ENCODE results near the gene PTPRN2.

The PTPRN2 gene

GRCh38 chr7:158576050-158576762 lies 11.4 kb downstream of the PTPRN2 start:
- DNase-seq, result no peak

GRCh38 chr7:158574308-158575036 lies 13.2 kb downstream of the PTPRN2 start:
- no peak for DNase-seq

DNA sequence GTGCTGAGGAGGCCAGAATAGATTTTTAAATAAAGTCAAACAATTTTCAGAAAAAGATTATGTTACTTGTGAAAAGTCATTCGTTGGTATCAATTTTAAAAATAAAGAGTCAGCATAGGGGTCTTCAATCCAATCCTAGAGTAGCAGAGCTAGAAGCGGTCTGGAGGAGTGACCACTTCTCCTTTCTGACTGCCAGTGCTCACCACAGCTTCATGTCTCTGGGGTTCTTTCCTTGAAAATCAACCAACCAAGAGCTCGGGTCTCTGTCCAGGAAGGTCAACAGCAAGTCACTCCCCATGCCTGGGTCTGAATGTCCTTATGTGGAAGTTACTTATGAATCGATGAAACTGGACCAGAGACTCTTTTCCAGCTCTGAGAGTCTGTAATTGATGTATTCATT lies 14.3 kb downstream of the PTPRN2 start:
- DNase-seq, result no peak

DNA sequence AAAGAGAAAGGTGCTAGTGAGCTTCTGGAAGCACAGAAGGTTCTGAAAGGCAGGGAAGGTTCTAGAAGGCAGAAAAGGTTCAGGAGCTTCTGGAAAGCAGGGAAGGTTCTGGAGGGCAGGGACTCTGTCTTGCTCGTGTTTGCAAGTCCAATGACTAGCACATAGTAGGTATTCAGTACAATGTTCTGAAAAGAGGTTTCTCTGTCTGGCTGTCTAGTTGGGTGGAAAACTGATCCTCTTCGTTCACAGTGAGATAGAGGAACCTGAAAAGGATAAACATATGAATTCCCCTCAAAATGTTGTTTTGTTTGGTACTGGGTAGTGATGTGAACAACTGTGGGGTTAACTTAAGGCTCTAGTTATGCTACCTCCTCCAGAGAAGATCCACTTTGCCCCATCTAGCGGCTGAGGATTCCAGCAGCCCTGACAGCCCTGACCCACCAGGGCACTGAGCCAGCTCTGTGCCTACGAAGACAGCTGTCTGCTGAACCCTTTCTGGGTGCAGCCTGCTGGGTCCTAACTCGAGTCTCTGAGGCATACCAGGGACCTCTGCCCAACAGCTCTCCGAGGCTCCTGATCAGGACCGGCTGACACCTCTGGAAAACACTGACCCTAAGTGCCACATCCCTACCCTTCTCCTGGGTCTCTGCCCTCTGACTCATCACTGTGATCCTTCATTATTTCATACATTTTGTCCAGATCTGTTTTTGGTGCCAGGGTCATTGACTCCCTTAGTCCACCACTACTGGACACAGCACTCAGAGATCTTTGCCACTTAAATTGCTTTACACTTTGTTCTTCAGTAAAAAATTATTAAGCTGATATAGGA lies 15.4 kb downstream of the PTPRN2 start:
- DNase-seq, result no peak

DNA sequence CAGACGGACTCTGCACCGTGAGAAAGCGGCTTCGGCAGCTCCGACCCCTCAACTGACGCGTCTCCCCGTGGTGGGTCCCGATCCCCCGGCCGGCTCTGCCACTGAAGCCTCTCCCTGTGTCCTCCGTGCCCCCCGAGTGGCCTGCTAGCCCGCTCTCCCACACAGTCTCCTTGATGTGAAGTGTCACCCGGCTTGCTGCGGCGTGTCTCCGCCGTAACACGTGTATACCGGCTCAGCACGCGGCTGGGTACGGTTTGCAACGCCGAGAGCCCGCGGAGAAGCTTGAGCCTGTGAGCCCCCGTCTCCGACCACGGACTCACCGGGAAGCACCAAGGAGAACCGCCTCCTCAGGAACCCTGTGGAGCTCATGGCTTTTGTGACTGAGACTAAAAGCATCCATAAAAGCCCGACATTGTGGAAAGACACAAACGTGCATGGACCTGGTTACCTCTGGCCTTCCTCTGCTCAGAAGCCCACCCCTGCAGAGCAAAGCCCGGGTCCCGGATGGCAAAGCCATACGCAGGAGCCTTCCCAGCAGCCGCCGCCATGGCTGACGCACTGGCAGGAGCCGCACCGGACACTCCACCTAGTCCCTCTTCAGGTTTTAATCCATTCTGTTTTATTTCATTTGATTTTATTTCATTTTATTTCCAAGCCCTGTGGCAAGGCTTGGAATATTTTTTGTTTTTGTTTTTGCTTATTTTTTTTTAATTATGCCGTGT lies 17.0 kb downstream of the PTPRN2 start:
- no peak for DNase-seq

- no peak for DNase-seq
These were observed 17.7 kb downstream of the PTPRN2 start for GRCh38 chr7:158569858-158570323.

- DNase-seq, result no peak
These were observed 18.4 kb downstream of the PTPRN2 start for GRCh38 chr7:158568974-158569857.

- DNase-seq, result no peak
These were observed 20.4 kb downstream of the PTPRN2 start for GRCh38 chr7:158567153-158567603.

DNA sequence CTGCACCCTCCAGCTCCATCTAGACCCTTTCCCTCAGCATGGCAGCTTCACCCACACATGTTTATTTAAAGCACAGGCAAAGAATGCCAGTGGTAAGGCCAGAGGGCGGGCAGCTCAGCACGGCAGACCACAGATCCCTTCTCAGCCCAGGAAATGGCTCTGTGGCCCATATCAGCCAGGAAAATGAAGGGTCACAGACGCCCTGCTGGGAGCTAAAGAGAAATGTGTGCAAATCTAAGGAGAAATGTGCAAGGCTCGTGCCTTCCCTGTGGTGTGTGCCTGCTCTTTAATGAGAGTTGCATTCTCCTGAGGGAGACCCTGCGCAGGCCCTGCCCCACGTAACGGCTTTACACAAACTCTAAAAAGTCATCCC lies 23.0 kb downstream of the PTPRN2 start:
- no peak for DNase-seq

DNA sequence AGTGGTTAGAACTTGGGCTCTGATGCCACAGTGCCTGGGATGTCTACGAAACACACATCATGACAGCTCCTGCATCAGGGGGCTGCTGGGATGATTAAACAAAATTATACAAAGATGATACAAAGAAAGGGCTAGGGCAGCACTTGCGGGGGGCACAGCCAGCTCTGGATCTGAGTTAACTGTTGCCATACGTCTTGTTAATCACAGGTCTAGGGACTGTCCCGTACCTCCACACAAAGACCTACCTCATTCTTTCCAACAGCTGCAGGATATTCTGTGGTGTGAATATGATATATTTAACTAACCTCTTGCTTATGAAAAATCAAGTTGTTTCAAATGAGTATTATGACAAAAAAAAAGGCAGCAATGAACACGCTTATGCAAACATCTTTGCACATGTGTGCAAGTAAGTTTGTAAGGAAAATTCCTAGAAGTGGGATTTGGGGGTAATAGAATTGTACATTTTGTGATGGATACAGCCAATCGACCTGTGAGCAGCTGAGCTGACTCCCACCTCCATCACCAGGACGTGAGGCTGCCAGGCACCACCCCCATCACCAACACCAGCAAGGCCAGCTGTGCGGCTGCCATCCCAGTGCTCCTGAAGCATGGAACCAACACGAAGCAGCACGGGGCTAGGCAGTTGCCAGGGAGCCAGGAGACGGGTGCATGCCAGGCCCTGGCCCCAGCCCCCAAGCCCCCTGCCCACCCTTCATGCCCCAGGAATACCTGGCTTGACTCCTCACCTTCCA lies 23.5 kb downstream of the PTPRN2 start:
- DNase-seq, result no peak

DNA sequence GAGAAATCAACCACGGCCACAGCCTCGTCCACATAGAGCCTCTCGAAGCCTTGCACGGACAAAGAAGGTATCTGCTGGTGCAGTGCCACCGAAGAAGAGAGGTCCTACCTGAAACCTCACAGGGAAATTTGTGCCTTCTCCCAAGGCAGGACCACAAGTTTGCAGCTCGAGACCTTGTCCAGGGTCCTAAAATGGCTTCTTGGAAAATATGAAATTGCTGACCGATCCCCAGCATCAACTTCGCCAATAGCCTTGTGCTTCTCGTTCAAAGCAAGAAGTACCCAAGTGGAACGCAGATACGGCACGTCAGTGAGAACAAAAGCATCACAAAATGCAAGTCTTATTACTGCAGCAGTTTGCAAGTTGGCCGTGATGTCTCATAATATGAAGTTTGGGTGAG lies 24.6 kb downstream of the PTPRN2 start:
- no peak for DNase-seq

DNA sequence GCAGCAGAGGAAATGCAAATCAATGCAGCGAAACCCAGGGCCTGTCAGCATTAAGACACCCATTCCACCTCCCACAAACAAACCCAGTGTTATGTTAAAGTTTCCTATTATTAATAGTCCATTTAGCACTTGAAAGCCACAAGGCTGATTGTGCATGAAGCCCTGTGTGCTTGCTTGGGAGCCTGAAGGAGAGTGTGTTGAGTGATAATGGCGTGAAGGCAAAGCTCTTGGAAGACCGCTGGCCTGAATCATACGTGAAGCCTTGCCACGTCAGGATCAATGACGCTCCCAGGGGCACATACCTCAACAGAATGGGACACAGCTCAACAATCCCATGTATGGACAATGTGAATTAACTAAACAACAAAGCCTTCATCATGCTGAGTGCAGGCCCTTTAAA lies 25.1 kb downstream of the PTPRN2 start:
- no peak for DNase-seq

DNA sequence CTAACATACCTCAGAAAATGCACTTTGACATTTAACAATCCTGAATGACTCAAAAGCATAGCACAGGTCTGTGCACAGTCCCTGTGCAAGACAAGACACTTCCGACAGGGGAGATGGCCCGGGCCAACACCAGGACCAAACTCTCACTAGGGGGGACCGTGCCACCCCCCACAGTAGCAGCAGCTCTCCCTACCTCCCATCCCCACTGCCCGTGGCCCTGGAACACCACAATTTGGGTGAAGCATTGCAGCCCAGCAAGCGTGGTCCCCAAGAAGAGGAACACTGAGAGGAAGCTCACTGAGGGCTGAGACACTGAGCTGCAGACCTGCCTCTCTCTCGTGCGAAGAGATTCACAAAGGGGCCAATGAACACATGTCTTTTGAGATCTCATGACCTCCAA lies 26.0 kb downstream of the PTPRN2 start:
- no peak for DNase-seq

DNA sequence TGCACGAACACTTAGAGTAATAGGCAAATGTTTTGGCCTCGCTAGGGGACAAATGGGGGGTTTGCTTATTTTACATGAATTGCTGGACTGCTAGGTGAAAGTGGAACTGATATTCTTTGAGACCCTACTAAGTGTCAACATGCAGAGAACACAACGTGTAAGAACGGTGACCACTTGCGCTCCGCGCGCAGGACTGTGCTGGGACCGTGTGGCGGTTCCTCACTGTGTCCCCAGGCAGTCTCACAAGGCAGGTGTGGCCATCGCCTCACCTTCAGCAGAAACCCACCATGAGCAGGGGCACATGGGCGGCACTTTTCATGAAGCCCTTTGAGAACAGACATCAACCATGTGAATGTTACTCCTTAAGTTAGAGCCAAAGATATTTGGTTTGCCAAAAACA lies 27.2 kb downstream of the PTPRN2 start:
- DNase-seq, result no peak

GRCh38 chr7:158559356-158559755 lies 28.3 kb downstream of the PTPRN2 start:
- no peak for DNase-seq

DNA sequence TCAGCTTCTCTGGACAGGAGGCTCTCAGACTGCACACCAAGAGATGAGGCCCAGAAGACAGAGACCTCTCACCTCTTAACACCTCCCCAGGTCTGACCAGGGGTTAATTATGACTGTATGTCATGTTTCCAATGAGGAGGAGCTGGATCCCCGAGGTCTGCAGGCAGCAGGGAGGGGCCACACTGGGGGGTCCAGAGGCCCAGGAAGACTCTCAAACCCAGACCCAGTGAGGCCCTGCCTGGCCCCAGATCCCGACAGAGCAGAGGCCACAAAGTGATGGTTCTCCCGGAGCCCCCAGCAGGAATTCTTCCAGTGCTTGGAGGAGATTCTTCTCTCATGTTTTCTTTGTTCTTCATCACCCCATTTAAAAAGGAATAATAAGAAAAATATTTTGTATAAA lies 28.8 kb downstream of the PTPRN2 start:
- DNase-seq, result no peak

- DNase-seq, result no peak
These were observed 30.2 kb downstream of the PTPRN2 start for GRCh38 chr7:158557441-158557755.

DNA sequence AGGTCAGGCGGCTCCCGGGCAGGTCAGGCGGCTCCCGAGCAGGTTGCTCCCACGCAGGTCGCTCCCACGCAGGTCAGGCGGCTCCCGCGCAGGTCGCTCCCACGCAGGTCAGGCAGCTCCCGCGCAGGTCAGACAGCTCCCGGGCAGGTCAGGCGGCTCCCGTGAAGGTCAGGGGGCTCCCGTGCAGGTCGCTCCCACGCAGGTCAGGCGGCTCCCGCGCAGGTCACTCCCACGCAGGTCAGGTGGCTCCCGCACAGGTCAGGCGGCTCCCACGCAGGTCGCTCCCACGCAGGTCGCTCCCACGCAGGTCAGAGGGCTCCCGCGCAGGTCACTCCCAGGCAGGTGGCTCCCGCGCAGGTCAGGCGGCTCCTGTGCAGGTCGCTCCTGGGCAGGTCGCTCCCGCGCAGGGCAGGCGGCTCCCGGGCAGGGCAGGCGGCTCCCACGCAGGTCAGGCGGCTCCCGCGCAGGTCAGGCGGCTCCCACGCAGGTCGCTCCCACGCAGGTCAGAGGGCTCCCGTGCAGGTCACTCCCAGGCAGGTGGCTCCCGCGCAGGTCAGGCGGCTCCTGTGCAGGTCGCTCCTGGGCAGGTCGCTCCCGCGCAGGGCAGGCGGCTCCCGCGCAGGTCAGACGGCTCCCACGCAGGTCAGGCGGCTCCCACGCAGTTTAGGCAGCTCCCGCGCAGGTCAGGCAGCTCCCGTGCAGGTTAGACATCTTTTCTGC lies 30.7 kb downstream of the PTPRN2 start:
- DNase-seq, result no peak

GRCh38 chr7:158555034-158555520 lies 32.5 kb downstream of the PTPRN2 start:
- DNase-seq, result no peak

- no peak for DNase-seq
These were observed 36.7 kb downstream of the PTPRN2 start for GRCh38 chr7:158550886-158551452.
